Right lobe of liver (tissue), 4 donors: Measurements from ENCODE around the gene S100PBP.

ENCODE experiments used
- CTCF ChIP-seq, 4 donors: fragments of 200-600 bp in 3 of 4; fragments of 450-650 bp in 1 of 4; IDR thresholded peaks; one replicate each; pipeline versions ENCODE4 v1.5.1 to v1.8.0; 2016 to 2022; ENCODE audit warnings: antibody characterized with exemption in 4 of 4, mild to moderate bottlenecking in 2 of 4
- POLR2A ChIP-seq: fragments of 450-650 bp; IDR thresholded peaks from one replicate; pipeline ENCODE4 v1.6.1; 2017; ENCODE audit warnings: antibody characterized with exemption, mild to moderate bottlenecking
- donor health status: DM: no; HTN: no; CAD: no.
- donor health status: DM: no; HTN: no; CAD: no.
- donor health status: DM: no; HTN: yes; CAD: no.

GRCh38 chr1:32772281-32773017 lies 45.0 kb upstream of the S100PBP start:
- no peak for TF ChIP-seq CTCF (IDR thresholded peaks at IDR 0.05)
- TF ChIP-seq POLR2A = no peak
